ENCODE results near the gene IRF5.

- TF ChIP-seq CTCF (IDR thresholded peaks at IDR 0.05) (no peak), POLR2A (IDR thresholded peaks at IDR 0.05) (no peak)
Measured at GRCh38 chr7:128906766-128907559, 30.8 kb upstream of the IRF5 start.
